NK-92 (cell line): Measurements from ENCODE around the gene ACOT4.
"Not testable (repeated sequence)": the region's sequence is repeated elsewhere in the genome, so short reads cannot be mapped to it uniquely, and the experiment has no call there.

ENCODE experiments used
- DNase-seq: peaks from one replicate; lab custom pipeline; 2025; ENCODE audit not compliant: unreplicated experiment; lab: John Stamatoyannopoulos, UW

The ACOT4 gene, protein sequence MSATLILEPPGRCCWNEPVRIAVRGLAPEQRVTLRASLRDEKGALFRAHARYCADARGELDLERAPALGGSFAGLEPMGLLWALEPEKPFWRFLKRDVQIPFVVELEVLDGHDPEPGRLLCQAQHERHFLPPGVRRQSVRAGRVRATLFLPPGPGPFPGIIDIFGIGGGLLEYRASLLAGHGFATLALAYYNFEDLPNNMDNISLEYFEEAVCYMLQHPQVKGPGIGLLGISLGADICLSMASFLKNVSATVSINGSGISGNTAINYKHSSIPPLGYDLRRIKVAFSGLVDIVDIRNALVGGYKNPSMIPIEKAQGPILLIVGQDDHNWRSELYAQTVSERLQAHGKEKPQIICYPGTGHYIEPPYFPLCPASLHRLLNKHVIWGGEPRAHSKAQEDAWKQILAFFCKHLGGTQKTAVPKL

DNA sequence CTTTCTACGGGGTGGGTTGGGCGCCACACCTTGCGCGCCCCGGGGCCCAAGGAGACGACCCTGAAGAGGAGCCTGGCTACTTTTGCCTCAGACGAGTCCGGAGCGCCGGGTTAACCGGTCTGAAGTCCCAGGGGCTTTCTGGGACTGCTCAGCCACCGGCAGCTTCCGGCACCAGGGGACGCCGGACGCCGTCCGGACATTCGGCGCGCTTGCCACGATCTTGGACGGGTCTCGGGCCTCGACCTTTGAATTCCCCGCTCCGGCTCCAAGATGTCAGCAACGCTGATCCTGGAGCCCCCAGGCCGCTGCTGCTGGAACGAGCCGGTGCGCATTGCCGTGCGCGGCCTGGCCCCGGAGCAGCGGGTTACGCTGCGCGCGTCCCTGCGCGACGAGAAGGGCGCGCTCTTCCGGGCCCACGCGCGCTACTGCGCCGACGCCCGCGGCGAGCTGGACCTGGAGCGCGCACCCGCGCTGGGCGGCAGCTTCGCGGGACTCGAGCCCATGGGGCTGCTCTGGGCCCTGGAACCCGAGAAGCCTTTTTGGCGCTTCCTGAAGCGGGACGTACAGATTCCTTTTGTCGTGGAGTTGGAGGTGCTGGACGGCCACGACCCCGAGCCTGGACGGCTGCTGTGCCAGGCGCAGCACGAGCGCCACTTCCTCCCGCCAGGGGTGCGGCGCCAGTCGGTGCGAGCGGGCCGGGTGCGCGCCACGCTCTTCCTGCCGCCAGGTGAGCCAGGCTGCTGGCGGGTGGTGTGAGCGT, at the start of gene ACOT4:
Gene ACOT4 (plus strand): TSS at position 184 of the 760 bp plus-strand sequence. CDS start 87 bp downstream, at position 271.
- DNase-seq: no peak

DNA sequence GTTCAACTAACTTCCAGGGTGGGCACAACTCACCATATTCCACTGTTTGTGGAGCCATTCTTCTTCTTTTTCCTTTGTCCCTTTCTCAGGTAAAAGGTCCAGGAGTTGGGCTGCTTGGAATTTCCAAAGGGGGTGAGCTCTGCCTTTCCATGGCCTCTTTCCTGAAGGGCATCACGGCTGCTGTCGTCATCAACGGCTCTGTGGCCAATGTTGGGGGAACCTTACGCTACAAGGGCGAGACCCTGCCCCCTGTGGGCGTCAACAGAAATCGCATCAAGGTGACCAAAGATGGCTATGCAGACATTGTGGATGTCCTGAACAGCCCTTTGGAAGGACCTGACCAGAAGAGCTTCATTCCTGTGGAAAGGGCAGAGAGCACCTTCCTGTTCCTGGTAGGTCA, 48.7 kb upstream of the ACOT4 start:
- not testable (repeated sequence) for DNase-seq

DNA sequence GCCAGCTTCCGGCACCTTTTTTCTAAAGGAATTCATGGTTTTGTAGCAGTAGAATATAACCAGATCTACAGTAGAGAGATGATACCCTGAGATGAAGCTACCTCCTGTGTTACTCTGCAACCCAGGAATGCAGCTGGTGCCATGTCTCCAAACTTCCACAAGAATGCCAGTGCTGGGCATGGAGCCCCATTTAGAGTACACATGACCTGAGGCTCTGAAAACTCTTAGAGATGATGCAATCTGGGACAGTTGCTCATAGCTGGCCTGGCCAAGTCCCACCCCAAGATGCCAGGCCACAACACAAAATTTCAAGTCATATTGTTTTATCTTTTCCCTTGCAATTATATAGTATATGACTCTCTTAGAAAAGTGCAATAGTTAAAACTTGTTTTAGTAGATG, 46.3 kb upstream of the ACOT4 start:
- DNase-seq: not testable (repeated sequence)

DNA sequence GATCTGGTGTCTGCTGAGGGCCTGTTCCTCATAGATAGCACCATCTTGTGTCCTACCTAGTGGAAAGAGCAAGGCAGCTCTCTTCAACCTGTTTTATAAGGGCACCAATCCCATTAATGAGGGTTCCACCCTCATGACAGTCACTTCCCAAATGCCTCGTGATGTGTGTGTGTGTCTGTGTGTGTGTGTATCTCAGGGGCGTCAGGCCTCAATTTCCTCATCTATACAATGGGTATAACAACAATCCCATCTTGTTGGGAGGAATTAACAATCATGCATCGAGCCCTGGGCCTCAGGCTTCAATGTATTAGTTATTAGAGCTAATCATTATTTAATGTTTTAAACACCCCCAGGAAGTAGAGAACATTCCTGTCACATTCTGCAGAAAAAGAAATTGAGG, 42.6 kb upstream of the ACOT4 start:
- DNase-seq: not testable (repeated sequence)

DNA sequence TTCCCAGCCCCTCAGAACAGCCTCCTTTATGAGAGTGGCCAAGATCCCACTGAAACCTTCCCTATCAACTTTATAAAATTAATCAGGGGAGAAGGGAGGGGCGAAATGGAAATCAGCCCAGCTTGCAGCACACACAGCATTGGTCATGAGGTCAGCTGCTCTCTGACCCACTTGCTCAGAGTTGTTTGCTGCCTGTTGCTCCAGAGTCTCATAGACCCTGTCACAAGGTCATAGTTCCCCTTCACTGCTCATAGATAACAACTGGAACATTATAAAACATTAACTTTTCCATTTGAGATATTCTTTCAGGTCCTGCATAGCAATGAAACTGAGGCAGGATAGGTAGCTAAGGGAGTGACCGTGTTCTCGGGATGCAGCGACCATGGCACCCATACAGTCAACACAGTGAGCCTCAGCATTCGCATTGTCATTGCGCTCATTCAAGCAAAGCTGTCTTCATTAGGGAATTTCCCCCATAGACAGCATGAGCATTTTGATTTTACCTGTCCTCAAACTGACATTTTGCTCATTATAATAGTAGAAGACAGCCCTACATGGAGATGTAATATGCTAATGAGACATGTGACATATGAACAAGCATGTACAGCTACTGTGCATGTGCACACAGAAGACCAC, 41.7 kb upstream of the ACOT4 start:
- not testable (repeated sequence) for DNase-seq

DNA sequence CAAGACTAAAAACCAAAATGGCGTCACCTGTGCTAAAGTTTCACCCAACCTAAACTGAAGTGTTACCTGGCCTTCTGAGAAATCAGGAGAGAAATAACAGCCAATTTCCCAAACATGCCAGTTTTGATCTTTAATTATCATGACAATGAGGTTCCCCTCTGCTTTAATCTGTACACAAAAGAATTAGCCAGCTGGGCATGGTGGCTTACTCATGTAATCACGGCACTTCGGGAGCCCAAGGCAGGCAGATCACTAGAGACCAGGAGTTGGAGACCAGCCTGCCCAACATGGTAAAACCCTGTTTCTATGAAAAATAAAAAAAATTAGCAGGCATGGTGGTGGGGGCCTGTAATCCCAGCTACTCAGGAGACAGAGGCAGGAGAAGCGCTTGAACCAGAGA, 37.8 kb upstream of the ACOT4 start:
- no peak for DNase-seq

DNA sequence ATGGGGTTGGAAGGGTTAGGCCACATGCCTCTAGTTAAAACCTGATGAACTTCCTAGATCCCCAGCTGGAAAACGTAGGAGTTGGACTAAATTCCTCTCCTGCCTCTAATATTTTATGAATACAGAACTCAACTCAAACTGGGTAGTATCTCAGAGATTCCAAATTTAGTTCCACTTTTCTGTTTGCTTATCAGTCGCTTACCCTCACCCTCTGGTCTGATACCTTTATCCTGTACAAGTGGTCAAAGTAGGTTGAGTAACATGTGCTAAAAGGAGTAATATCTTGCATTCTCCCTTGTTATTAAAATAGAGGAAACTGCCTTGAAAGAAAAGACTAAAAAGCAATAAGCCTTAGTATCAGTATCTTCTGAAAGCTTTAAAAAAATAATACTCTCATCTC, 34.5 kb upstream of the ACOT4 start:
- not testable (repeated sequence) for DNase-seq

DNA sequence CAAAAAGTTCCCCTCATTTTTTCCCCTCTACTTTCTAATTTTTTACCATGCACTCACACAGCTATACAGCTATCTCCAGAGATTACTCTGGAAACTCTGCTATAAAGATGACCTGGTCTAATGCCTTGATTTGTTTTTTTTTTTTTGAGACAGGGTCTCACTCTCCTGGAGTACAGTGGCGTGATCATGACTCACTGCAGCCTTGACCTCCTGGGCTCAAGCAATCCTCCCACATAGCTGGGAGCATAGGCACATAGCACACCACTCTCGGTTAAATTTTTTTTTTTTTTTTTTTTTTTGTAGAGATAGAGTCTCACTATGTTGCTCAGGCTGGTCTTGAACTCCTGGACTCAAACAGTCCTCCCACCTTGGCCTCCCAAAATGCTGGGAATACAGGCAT, 33.4 kb upstream of the ACOT4 start:
- DNase-seq: not testable (repeated sequence)

DNA sequence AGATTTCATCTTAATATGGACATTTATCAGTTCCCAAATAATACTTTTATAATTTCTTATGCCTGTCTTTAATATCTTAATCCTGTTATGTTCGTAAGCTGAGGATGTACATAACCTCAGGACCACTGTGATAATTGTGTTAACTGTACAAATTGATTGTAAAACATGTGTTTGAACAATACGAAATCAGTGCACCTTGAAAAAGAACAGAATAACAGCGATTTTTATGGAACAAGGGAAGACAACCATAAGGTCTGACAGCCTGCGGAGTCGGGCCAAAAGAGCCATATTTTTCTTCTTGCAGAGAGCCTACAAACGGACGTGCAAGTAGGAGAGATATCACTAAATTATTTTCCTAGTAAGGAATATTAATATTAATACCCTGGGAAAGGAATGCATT, 29.4 kb upstream of the ACOT4 start:
- not testable (repeated sequence) for DNase-seq

DNA sequence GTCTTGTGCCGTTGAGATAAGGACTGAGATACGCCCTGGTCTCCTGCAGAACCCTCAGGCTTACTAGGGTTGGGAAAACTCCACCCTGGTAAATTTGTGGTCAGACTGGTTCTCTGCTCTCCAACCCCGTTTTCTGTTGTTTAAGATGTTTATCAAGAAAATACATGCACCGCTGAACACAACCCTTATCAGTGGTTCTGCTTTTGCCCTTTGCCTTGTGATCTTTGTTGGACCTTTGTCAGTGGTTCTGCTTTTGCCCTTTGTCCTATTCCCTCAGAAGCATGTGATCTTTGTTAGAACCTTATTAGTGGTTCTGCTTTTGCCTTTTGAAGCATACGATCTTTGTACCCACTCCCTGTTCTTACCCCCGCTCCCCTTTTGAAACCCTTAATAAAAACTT, 29.0 kb upstream of the ACOT4 start:
- DNase-seq: not testable (repeated sequence)

DNA sequence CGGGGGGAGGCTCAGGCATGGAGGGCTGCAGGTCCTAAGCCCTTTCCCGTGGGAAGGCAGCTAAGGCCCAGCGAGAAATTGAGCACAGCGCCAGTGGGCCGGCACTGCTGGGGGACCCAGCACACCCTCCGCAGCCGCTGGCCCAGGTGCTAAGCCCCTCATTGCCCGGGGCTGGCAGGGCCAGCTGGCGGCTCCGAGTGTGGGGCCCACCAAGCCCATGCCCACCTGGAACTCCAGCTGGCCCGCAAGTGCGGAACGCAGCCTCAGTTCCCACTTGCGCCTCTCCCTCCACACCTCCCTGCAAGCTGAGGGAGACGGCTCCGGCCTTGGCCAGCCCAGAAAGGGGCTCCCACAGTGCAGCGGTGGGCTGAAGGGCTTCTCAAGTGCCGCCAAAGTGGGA, 25.2 kb upstream of the ACOT4 start:
- DNase-seq: not testable (repeated sequence)

DNA sequence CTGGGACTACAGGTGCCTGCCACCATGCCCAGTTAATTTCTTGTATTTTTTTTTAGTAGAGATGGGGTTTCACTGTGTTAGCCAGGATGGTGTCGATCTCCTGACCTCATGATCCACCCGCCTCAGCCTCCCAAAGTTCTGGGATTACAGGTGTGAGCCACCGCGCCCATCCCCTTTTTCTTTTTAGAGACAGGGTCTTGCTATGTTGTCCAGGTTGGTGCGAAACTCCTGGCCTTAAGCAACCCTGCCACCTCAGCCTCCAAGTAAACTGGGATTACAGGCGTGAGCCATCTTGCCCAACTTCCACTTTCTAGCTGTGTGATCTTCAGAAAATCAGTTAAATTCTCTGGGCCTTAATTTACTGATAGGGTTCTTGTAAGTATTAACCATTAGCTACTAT, 24.7 kb upstream of the ACOT4 start:
- not testable (repeated sequence) for DNase-seq

DNA sequence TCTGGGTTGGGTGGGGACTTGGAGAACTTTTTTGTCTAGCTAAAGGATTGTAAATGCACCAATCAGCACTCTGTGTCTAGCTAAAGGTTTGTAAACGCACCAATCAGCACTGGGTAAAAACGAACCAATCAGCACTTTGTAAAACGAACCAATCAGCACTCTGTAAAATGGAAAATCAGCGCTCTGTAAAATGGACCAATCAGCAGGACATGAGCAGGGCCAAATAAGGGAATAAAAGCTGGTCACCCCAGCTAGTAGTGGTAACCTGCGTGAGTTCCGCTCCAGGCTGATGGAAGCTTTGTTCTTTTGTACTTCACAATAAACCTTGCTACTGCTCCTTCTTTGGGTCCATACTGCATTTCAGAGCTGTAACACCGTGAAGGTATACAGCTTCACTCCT, 24.3 kb upstream of the ACOT4 start:
- no peak for DNase-seq

DNA sequence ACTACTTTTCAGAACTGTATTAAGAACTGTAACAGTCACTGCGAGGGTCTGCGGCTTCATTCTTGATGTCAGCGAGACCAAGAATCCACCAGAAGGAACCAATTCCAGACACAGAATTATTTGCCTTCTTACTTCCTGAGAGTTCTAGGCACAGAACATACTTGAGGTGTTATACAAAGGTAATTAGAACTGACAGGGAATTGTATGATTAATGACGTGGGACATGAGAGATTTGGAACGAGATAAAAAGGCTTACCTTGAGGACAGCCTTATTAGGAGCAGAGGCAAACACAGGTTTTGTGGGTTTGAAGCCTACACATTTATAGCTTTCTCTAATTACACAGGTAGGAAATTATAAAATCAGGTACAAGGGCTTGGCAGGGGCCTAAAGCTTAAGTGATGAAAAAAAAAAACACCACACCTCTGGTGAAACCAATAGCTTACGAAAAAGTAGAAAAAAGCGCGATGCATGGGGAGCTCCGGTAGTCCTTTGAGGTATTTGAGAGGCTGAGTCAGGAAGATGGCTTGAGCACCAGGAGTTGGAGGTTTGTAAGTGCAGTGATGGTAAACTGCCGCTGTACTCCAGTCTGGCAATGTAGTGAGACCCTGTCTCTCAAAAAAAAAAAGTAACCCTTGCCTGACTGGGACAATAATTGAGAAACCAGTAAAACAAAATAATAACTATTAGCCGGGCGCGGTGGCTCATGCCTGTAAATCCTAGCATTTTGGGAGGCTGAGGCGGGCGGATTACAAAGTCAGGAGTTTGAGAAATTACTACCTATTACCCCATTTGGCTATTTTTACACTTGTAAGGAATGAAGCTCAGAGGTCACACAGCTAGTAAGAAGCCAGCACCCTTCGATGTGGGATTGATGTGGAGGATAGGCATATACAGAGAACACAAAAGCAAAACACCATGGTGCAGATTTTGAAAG, 23.5 kb upstream of the ACOT4 start:
- no peak for DNase-seq

DNA sequence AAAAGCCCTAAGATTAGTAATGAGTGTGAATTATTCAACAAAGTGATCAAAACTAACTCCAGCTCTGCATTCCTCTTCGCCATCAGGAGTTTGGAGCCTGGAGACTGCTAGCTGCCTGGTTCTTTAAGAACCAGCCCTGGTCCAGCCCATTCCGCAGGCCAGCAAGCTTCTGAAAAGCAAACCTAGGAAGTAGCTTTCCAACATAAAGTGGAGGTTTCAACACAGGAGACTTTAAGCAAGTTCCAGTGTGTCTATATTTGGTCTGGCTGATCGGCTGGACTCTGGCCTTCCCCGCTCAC, 22.8 kb upstream of the ACOT4 start:
- DNase-seq: not testable (repeated sequence)

DNA sequence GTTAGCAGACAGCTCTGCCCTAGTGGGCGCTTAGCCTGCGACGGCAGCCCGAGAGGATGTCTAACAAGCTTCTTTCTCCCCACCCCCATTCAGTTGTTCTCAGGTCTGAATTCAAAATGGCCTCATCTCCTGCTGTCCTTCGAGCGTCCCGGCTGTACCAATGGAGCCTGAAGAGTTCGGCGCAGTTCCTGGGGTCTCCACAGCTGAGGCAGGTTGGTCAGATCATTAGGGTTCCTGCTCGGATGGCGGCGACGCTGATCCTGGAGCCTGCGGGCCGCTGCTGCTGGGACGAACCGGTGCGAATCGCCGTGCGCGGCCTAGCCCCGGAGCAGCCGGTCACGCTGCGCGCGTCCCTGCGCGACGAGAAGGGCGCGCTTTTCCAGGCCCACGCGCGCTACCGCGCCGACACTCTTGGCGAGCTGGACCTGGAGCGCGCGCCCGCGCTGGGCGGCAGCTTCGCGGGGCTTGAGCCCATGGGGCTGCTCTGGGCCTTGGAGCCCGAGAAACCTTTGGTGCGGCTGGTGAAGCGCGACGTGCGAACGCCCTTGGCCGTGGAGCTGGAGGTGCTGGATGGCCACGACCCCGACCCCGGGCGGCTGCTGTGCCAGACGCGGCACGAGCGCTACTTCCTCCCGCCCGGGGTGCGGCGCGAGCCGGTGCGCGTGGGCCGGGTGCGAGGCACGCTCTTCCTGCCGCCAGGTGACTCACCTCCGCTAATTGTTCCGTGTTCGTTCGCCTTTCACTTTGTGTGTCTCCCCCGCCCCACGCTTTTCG, 22.3 kb upstream of the ACOT4 start, which contains the start of gene ACOT2:
Gene ACOT2 (plus strand): TSS at position 29 of the 774 bp plus-strand sequence. CDS start 28 bp downstream, at position 57.
- not testable (repeated sequence) for DNase-seq

DNA sequence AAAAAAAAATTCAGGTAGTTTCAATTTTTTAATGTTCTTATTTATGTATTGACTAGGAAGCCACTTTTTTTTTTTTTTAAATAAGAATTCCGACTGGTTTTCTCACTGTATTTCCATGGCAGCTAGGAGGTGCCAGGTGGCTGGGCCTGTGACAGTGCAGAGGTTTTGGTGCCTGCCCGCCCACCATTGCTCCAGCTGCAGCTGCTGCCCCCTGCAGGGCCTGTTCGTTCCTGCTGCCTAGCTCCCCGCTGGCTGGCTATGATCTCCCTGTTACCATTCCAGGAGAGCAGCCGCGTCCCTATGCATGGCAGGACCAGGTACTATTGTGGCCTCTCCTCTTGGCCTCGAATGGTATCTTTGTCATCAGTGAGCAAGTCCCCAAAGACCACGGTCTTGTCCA, 20.8 kb upstream of the ACOT4 start:
- not testable (repeated sequence) for DNase-seq

DNA sequence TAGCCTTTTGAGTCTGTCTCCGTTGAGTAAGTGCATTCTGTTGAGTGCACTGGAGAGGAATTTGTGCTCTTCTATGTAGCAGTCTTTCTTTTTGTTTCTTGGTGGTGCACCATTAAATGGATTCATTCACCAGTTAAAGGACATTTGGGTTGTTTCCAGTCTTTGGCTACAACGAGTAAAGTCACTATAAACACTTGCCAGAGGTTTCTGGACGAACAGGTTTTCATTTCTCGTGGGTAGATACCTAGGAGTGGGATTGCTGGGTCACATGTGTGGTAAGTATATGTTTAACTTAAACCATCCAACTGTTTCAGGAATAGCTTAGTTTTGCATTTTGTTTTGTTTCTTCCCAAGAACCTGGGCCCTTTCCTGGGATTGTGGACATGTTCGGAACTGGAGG, 18.6 kb upstream of the ACOT4 start:
- DNase-seq: not testable (repeated sequence)

DNA sequence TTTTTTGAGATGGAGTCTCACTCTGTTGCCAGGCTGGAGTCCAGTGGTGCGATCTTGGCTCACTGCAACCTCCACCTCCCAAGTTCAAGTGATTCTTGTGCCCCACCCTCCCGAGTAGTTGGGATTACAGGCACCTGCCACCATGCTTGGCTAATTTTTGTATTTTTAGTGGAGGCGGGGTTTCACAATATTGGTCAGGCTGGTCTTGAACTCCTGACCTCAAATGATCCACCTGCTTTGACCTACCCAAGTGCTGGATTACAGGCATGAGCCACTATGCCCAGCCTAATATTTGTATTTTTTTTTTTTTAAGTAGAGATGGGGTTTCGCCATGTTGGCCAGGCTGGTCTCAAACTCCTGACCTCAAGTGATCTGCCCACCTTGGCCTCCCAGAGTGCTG, 17.9 kb upstream of the ACOT4 start:
- DNase-seq: not testable (repeated sequence)

DNA sequence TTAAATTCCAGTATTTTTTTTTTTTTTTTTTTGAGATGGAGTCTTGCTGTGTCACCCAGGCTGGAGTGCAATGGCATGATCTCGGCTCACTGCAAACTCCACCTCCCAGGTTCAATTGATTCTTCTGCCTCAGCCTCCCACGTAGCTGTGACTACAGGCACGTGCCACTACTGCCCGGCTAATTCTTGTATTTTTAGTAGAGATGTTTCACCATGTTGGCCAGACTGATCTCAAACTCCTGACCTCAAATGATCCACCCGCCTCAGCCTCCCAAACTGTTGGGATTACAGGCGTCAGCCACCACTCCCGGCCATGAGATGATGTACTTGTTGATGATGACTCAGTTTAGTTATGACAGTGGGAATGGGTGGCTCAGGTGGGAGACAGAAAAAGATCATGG, 17.4 kb upstream of the ACOT4 start:
- DNase-seq: not testable (repeated sequence)
